HG02970 (cell line): ENCODE results near the gene TMEM19.
"Not testable (repeated sequence)": the region's sequence is repeated elsewhere in the genome, so short reads cannot be mapped to it uniquely, and the experiment has no call there.

Experiments
- ATAC-seq: cut with Tn5 transposase; IDR thresholded peaks from one replicate; pipeline ENCODE4 v1.9.1; 2021; ENCODE audit warnings: mild to moderate bottlenecking, moderate library complexity, moderate number of reproducible peaks; ENCODE audit not compliant: unreplicated experiment, low FRiP score

Gene TMEM19

DNA sequence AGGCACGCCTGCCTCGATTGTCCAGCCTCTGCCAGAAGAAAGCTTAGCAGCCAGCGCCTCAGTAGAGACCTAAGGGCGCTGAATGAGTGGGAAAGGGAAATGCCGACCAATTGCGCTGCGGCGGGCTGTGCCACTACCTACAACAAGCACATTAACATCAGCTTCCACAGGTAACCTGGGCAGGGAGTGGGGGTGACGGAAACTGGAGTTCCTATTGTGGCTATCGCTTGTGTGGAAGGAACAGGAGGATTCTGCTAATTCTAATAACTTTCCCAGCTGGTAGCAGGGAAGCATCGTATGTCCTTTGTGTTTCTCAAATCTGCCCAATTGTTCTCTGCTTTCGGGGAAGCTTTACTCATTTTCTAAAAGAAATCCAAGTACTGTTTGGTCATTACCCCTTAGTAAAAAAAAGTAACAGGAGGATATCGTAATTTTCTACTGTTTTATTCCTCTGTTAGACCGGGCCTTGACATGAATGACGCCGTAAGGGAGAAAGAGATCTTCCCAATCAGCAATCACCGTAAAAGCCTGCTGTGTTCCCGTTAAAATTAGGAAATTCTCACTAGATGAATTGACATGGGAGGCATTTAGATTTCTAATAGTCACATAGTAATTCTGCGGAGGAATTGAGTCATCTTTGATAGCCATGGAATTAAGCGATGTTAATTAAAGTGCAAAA, 21.3 kb upstream of the TMEM19 start:
- peak; percentile 9 for ATAC-seq

DNA sequence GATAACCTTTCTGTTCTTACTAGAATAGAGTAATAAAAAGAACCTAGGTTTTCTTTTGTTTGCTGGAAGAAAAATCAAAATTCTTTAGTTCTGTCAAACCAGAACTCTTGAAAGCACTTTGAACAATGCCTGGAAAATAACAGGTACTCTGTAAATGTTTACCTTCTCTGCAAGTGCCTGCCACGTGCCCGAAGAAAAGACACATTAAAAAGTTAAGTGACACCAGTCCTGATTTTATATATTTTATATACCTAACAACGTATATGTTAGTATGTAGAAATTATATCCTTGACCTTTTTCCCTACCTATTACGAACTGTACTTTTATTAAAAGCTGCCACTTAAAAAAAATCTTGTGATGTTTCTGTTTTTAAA, 20.8 kb upstream of the TMEM19 start:
- no peak for ATAC-seq

- ATAC-seq, result no peak
Observed at GRCh38 chr12:71666259-71666658, 19.6 kb upstream of the TMEM19 start.

DNA sequence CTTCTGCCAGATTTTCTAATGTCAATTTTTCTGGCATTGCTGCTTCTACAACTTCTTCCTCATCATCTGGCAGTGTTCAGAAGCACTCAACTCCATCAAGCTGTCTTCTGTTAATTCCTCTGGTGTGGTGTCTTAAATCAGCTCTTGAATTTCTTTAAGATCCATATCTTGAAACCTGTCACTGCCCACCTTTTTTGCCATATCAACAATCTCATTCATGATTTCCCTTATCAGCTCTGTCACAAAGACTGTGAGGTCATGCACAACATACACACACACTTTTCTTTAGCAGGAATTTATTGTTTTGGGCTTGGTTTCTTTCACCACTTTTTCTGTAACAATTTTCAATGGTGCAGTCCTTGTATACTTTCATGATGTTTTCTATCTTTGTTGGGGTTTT, 14.6 kb upstream of the TMEM19 start:
- no peak for ATAC-seq

GRCh38 chr12:71671816-71672215, 14.1 kb upstream of the TMEM19 start:
- no peak for ATAC-seq

- ATAC-seq, result no peak
Observed at GRCh38 chr12:71682466-71682865, 3.4 kb upstream of the TMEM19 start.

DNA sequence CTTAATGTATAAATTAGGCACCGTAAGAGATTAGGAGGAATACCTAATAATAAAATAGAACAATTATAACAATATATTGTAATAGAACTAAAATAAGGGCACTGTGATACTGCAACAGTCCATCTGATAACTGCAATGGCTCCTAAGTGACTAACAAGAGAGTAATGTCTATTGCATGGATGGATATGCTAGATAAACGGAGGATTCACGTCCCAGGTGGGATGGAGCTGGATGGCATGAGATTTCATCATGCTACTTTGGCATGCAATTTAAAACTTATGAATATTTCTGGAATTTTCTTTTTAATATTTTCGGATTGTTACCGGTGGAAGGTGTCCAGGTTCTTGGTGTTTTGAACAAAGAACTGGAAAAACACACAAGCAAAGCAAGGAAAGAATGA, 2.2 kb upstream of the TMEM19 start:
- no peak for ATAC-seq

DNA sequence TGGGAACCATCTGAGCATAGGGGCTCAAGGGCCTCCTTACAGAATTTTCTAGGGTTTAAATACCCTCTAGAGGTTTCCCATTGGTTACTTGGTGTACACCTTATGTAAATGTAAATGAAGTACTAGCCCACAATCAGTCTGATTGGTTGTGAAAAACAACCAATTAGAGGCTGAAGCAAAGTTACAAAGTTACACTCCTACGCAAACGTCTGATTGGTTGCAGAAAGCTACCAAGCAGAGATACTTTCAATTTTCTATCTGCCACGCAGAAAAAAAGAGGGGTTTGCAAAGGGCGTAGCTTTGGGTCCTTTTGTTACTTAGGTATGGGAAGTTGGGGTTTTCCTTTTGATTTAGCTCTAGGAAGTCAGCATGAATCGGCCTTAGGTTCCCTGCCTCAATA, 1.8 kb upstream of the TMEM19 start:
- no peak for ATAC-seq

DNA sequence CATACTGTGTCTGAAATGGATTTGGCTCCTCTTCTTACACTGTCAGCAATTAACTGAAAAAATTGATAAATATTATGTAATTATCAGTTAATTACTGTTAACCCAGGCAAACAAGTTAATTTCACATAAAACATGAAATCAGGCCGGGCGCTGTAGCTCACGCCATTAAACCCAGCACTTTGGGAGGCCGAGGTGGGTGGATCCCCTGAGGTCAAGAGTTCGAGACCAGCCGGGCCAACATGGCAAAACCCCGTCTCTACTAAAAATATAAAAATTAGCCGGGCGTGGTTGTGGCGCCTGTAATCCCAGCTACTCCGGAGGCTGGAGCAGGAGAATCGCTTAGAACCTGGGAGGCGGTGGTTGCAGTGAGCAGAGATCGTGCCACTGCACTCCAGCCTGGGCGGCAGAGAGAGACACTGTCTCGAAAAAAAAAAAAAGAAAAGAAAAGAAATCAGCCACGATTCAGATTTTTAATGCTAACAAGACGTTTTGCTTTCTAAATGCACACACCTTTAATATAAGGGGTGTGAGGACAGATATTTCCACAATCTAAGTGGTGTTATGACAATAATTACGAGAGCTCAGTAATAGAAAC, 473 bp upstream of the TMEM19 start:
- ATAC-seq, result no peak

DNA sequence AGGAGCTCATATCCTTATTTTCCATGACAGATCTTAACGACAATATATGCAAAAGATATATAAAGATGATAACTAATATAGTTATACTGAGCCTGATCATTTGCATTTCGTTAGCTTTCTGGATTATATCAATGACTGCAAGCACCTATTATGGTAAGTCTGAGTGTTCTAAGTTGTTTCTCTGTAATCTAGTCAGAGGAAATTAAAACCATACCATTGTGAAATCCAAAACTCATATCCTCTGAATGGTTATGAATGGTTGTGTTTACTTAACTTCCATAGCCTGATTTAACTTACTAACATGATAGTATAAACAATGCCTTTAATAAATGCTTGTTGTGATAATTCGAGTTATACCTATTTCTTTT, 760 bp downstream of the TMEM19 start:
- ATAC-seq, result no peak

GRCh38 chr12:71687172-71687571, 1.3 kb downstream of the TMEM19 start:
- not testable (repeated sequence) for ATAC-seq

DNA sequence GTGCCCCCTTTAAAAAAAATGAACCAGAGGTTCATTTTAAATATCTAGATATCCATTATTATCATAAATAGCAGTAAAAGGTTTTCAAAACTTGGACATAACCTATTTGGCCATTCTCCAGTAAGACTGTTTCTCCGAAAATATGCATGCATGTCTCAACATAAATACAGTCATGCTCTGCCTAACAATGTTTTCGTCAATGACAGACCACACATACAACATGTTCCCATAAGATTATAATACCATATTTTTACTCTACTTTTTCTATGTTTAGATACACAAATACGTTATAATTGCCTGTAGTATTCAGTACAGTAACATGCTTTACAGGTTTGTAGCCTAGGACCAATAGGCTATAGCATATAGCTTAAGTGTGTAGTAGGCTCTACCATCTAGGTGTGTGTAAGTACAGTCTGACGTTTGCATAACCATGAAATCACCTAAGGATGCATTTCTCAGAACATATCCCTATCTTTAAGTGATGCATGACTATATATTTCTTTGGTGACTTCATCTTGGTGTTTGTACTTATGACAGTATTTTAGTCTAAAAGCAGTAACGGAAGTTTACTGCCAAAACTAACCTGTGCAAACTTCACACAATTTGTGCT, 3.2 kb downstream of the TMEM19 start:
- no peak for ATAC-seq

DNA sequence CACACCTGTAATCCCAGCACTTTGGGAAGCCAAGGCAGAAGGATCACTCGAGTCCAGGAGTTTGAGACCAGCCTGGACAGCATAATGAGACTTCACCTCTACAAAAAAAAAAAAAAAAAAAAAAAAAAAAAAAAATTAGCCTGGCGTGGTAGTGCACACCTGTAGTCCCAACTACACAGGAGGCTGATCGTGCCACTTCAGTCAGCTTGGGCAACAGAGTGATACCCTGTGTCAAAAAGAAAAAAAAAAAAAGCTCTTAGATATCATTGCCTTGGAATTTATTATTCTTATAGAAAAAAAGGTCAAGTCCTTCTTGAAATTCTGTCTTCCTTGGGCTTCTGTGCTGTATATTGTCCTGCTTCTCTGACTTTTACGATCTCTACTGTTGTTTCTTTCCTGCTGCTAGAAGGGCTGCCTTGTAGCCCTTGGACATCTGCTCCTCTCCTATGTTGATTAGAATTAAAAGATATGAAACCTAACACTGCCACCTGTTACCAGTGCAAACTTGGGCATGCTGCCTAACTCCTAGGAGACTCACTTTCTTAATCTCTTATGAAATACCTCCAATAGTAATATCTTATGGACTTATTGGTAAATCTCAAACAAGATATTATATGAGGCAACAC, 5.7 kb downstream of the TMEM19 start:
- ATAC-seq, result no peak

GRCh38 chr12:71693126-71693525, 7.2 kb downstream of the TMEM19 start:
- ATAC-seq, result no peak

- peak; percentile 10 for ATAC-seq
Observed at GRCh38 chr12:71693651-71694050, 7.8 kb downstream of the TMEM19 start.

GRCh38 chr12:71694099-71694820, 8.4 kb downstream of the TMEM19 start:
- peak; percentile 76 for ATAC-seq

DNA sequence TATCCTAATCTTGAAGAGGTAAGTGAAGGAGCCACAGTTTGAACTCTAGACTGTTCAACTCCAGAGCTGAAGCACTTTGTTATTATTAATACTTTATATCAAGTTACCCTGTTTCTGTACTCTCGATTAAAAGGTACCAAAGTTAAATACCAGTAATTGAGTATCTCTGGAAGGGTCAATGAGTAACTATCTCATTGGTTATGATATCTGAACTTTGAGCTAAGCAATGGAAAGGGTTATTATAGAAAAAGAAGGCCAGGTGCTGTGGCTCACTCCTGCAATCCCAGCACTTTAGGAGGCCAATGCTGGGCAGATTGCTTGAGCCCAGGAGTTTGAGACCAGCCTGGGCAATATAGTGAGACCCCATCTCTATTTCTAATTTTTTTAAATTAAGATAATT, 9.9 kb downstream of the TMEM19 start:
- no peak for ATAC-seq

GRCh38 chr12:71702181-71702580, 16.3 kb downstream of the TMEM19 start:
- not testable (repeated sequence) for ATAC-seq

DNA sequence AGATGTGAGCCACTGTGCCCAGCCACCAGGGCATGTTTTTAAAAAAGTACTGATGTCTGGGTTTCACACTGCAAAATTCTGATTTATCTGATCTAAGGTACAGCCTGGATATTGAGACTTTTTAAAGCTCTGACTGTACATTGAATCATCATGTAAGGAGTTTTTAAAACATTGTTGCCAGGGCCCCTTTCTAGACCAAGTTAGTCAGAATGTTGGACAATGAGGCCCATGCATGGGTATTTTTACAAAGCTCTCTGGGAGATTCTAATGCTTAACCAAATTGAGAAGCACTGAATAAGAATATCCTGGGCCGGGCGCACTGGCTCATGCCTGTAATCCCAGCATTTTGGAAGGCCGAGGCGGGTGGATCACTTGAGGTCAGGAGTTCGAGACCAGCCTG, 16.7 kb downstream of the TMEM19 start:
- ATAC-seq, result no peak

- no peak for ATAC-seq
Observed at GRCh38 chr12:71703206-71703605, 17.3 kb downstream of the TMEM19 start.

DNA sequence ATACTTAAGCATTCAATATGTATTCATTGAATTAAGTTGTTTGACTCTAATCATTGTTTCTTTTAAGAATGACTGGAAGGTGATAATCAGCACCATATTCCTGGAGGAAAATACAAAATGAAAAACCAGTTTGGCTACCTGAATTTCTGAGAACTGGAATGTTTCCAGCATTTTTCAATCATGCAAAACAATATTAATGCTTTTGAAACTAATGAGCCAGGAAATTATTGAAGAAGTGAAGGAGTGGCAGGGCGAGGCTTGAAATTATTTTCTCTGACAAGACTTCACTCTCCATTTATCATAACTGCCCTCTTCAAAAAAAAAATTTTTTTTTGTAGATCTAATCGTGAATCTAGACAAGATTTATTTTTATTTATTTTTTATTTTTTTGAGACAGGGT, 19.0 kb downstream of the TMEM19 start:
- no peak for ATAC-seq
